Neural cell (in vitro differentiated cells): ENCODE results near the gene ACBD6. TPM values are rescaled to one million over a fixed set of nuclear protein-coding genes. Genes with fewer than 3 reads are reported as not detected.

Source experiments
- H2AFZ ChIP-seq: fragments of 200-600, 300-800 bp; sonication (generic), shearing (Covaris generic); 2 replicates; pipeline ENCODE4 v1.6.0; 2014; ENCODE audit warnings: low read depth, mild to moderate bottlenecking, antibody characterized with exemption, low read length, moderate library complexity
- H3F3A ChIP-seq: fragments of 200-600 bp; shearing (Covaris generic); 2 replicates; pipeline ENCODE4 v1.6.1; 2016; ENCODE audit warnings: mild to moderate bottlenecking, moderate library complexity, mixed read lengths, antibody characterized with exemption, low read length; ENCODE audit not compliant: insufficient read depth, poor library complexity, severe bottlenecking
- H3K27ac ChIP-seq: fragments of 200-600, 300-800 bp; sonication (generic), shearing (Covaris generic); 2 replicates; pipeline ENCODE4 v1.5.1; 2014; ENCODE audit warnings: mild to moderate bottlenecking, low read length, moderate library complexity
- H3K27me3 ChIP-seq: fragments of 300-800, 200-600 bp; sonication (generic), shearing (Covaris generic); 2 replicates; pipeline ENCODE4 v1.6.0; 2014; ENCODE audit warnings: mild to moderate bottlenecking, low read depth, low read length, moderate library complexity; ENCODE audit not compliant: insufficient read depth
- H3K36me3 ChIP-seq: fragments of 300-800, 200-600 bp; sonication (generic), shearing (Covaris generic); 2 replicates; pipeline ENCODE4 v1.5.1; 2014; ENCODE audit warnings: mild to moderate bottlenecking, antibody characterized with exemption, low read length, moderate library complexity; ENCODE audit not compliant: insufficient read depth
- H3K4me2 ChIP-seq: fragments of 300-800, 200-600 bp; sonication (generic), shearing (Covaris generic); 2 replicates; pipeline ENCODE4 v1.6.0; 2014; ENCODE audit warnings: mild to moderate bottlenecking, low read length
- H3K4me3 ChIP-seq: fragments of 300-800, 200-600 bp; sonication (generic), shearing (Covaris generic); 2 replicates; pipeline ENCODE4 v1.5.1; 2014; ENCODE audit warnings: mild to moderate bottlenecking, low read length, moderate library complexity
- H3K79me2 ChIP-seq: fragments of 200-600 bp; shearing (Covaris generic); replicated peaks from 2 replicates; pipeline ENCODE4 v1.6.0; 2014; ENCODE audit warnings: mild to moderate bottlenecking, low read length, moderate library complexity; ENCODE audit not compliant: insufficient read depth
- H3K9ac ChIP-seq: fragments of 300-800, 200-600 bp; sonication (generic), shearing (Covaris generic); 2 replicates; pipeline ENCODE4 v1.6.1; 2016; ENCODE audit warnings: mild to moderate bottlenecking, low read length, mixed read lengths
- H3K9me2 ChIP-seq: fragments of 200-600 bp; shearing (Covaris generic); 2 replicates; pipeline ENCODE4 v1.6.1; 2016; ENCODE audit warnings: mild to moderate bottlenecking, low read length, mixed read lengths; ENCODE audit not compliant: insufficient read depth
- H3K9me3 ChIP-seq: fragments of 200-600, 300-800 bp; sonication (generic), shearing (Covaris generic); 2 replicates; pipeline ENCODE4 v1.6.1; 2016; ENCODE audit warnings: mild to moderate bottlenecking, mixed run types, low read length, moderate library complexity, mixed read lengths
- H4K20me1 ChIP-seq: fragments of 200-600 bp; shearing (Covaris generic); 2 replicates; pipeline ENCODE4 v1.6.1; 2016; ENCODE audit warnings: mild to moderate bottlenecking, mixed run types; ENCODE audit not compliant: insufficient read depth
- CTCF ChIP-seq: fragments of 450-650 bp; IDR thresholded peaks from 2 replicates; pipeline ENCODE4 v1.5.1; 2014; ENCODE audit warnings: antibody characterized with exemption, mild to moderate bottlenecking, moderate library complexity; ENCODE audit not compliant: poor library complexity, severe bottlenecking
- EP300 ChIP-seq: fragments of 450-650 bp; conservative IDR thresholded peaks from 2 replicates; pipeline ENCODE4 v1.6.1; 2014; ENCODE audit warnings: antibody characterized with exemption, mild to moderate bottlenecking, moderate library complexity; ENCODE audit not compliant: poor library complexity, severe bottlenecking
- EZH2 ChIP-seq: fragments of 200-600, 300-800 bp; shearing (Covaris generic), sonication (generic); IDR thresholded peaks from 2 replicates; pipeline ENCODE4 v1.6.1; 2014; ENCODE audit warnings: antibody characterized with exemption, low read length, borderline replicate concordance, mild to moderate bottlenecking; ENCODE audit not compliant: insufficient read depth, poor library complexity, severe bottlenecking
- MXI1 ChIP-seq: fragments of 450-650 bp; conservative IDR thresholded peaks from 2 replicates; pipeline ENCODE4 v1.6.1; 2014; ENCODE audit warnings: antibody characterized with exemption, mild to moderate bottlenecking; ENCODE audit not compliant: poor library complexity, severe bottlenecking
- POLR2AphosphoS5 ChIP-seq: IDR thresholded peaks from 2 replicates; pipeline ENCODE4 v1.6.1; 2012
- RAD21 ChIP-seq: fragments of 450-650 bp; conservative IDR thresholded peaks from 2 replicates; pipeline ENCODE4 v1.6.1; 2014; ENCODE audit warnings: antibody characterized with exemption, mild to moderate bottlenecking, moderate library complexity
- REST ChIP-seq: IDR thresholded peaks from 2 replicates; pipeline ENCODE4 v1.6.1; 2012; ENCODE audit warnings: borderline replicate concordance
- SMC3 ChIP-seq: fragments of 450-650 bp; conservative IDR thresholded peaks from 2 replicates; pipeline ENCODE4 v1.6.1; 2014; ENCODE audit warnings: antibody characterized with exemption, mild to moderate bottlenecking, moderate library complexity; ENCODE audit not compliant: poor library complexity
- TAF1 ChIP-seq: IDR thresholded peaks from 2 replicates; pipeline ENCODE4 v1.6.1; 2012; ENCODE audit warnings: low read depth
- polyA plus RNA-seq: library from polyadenylated mRNA; depleted of rRNA; stranded (reverse); fragments of >200 nt; gene quantifications from 2 replicates; pipeline ENCODE4 v1.2.3, GENCODE V29; 2014

ACBD6 gene
- polyA plus RNA-seq, 1 donor from 2014 or later: 92.4 TPM

- Histone ChIP-seq H3K4me2 (no peak overlapping the region), H3K27ac (no peak overlapping the region), H3K36me3 (no peaks in the 10 kb centered on the region), H3F3A (no peaks in the 10 kb centered on the region), H3K9me3 (no peaks in the 10 kb centered on the region), H3K79me2 (no peaks in the 10 kb centered on the region), H2AFZ (no peak overlapping the region), H3K9me2 (no peaks in the 10 kb centered on the region), H3K9ac (no peak overlapping the region), H3K4me3 (no peak overlapping the region), H4K20me1 (no peaks in the 10 kb centered on the region), H3K27me3 (no peaks in the 10 kb centered on the region)
- TF ChIP-seq EP300 (no peak), REST (no peak), SMC3 (no peak), TAF1 (no peak), CTCF (no peak), MXI1 (no peak), RAD21 (no peak)
Measured at GRCh38 chr1:180272395-180272794, 230.0 kb downstream of the ACBD6 start.

GRCh38 chr1:180271272-180272255 is 230.8 kb downstream of the ACBD6 start:
- H3K4me3 ChIP-seq: no peak overlapping the region
- H3F3A ChIP-seq: no peaks in the 10 kb centered on the region
- no peak overlapping the region for H3K9ac ChIP-seq
- no peak overlapping the region for H3K4me2 ChIP-seq
- no peaks in the 10 kb centered on the region for H3K9me2 ChIP-seq
- H3K9me3 ChIP-seq: no peaks in the 10 kb centered on the region
- H4K20me1 ChIP-seq: no peaks in the 10 kb centered on the region
- no peaks in the 10 kb centered on the region for H3K36me3 ChIP-seq
- no peaks in the 10 kb centered on the region for H3K27me3 ChIP-seq
- H3K27ac ChIP-seq: no peak overlapping the region
- no peak overlapping the region for H2AFZ ChIP-seq
- H3K79me2 ChIP-seq: no peaks in the 10 kb centered on the region
- TF ChIP-seq REST: no peak
- TF ChIP-seq CTCF: no peak
- TF ChIP-seq MXI1: no peak
- TF ChIP-seq POLR2AphosphoS5: no peak
- TF ChIP-seq EZH2: no peak
- TF ChIP-seq TAF1: no peak
- TF ChIP-seq EP300: no peak
- no peak for TF ChIP-seq SMC3
- TF ChIP-seq RAD21: no peak
